ENCODE results near the gene CCHCR1. TPM values are rescaled to one million over a fixed set of nuclear protein-coding genes. Genes with fewer than 3 reads are reported as not detected.

Gene CCHCR1
- total RNA-seq, 1 experiment from 2014 or later, result 31.3 TPM

GRCh38 chr6:31113861-31114540 is 43.6 kb downstream of the CCHCR1 start:
- intact Hi-C loops (cut with micrococcal nuclease), result no loop called here
- H3K4me3 ChIP-seq (ENCODE audit: low read length), result no peak overlapping the region
- CTCF ChIA-PET, result interaction anchor here (0.6 to 1.4 kb wide), 4 partner anchors 12 to 272 kb away, joined by 3 to 5 read pairs (median 5); no protein-coding TSS in a partner anchor

GRCh38 chr6:31112478-31112877 is 45.1 kb downstream of the CCHCR1 start, which contains the start of gene C6orf15:
Gene C6orf15 (minus strand): TSS chr6:31112575. CDS start chr6:31112555, 20 bp downstream.
- H3F3A ChIP-seq (ENCODE audit: low read length, unreplicated experiment), result no peaks in the 10 kb centered on the region
- no peaks in the 10 kb centered on the region for H3K9me3 ChIP-seq (ENCODE audit: low read length)
- H3K4me2 ChIP-seq (ENCODE audit: low read length), result no peak within 1 kb of the TSS
- intact Hi-C loops (cut with micrococcal nuclease), result no loop called here
- no peak for TF ChIP-seq CTCF (conservative IDR thresholded peaks at IDR 0.05; ENCODE audit: low read depth, low read length)
- TF ChIP-seq EZH2phosphoT487 (IDR thresholded peaks at IDR 0.05; ENCODE audit: borderline replicate concordance, low read length), result no peak
- no peak for TF ChIP-seq EZH2 (IDR thresholded peaks at IDR 0.05; ENCODE audit: low read length, unreplicated experiment)
- H4K20me1 ChIP-seq (ENCODE audit: low read length), result no peaks in the 10 kb centered on the region
- ChIA-PET CTCF (no interaction called here), POLR2A (ENCODE audit: unreplicated experiment) (no interaction called here)
- H2AFZ ChIP-seq (ENCODE audit: low read length), result no peak within 1 kb of the TSS
- H3K36me3 ChIP-seq (ENCODE audit: low read depth, low read length), result no peaks in the 10 kb centered on the region
- no peak within 1 kb of the TSS for H3K9ac ChIP-seq (ENCODE audit: low read length)
- peaks cover 36% of the 10 kb centered on the region for H3K4me1 ChIP-seq (ENCODE audit: insufficient read depth, low read length)
- H3K79me2 ChIP-seq (ENCODE audit: low read length), result peaks cover 26% of the 10 kb centered on the region
- ATAC-seq, result no peak
- no TSS peak for BruUV-seq (replicated peaks)
- H3K4me3 ChIP-seq (ENCODE audit: low read length), result no peak within 1 kb of the TSS
- peak; percentile 39 for DNase-seq
- no peaks in the 10 kb centered on the region for H3K9me2 ChIP-seq (replicated peaks; ENCODE audit: low read length)
- no peaks in the 10 kb centered on the region for H3K27me3 ChIP-seq (ENCODE audit: low read length)
- H3K27ac ChIP-seq (ENCODE audit: low read length), result no peak within 1 kb of the TSS

More at GRCh38 chr6:31113861-31114540, 43.6 kb downstream of the CCHCR1 start:
- peaks cover 36% of the 10 kb centered on the region for H3K4me1 ChIP-seq (ENCODE audit: insufficient read depth, low read length)
- peaks cover 26% of the 10 kb centered on the region for H3K79me2 ChIP-seq (ENCODE audit: low read length)
- H3K9ac ChIP-seq (ENCODE audit: low read length), result no peak overlapping the region
- TF ChIP-seq CTCF (conservative IDR thresholded peaks at IDR 0.05; ENCODE audit: low read depth, low read length) (no peak), EZH2 (IDR thresholded peaks at IDR 0.05; ENCODE audit: low read length, unreplicated experiment) (no peak), EZH2phosphoT487 (IDR thresholded peaks at IDR 0.05; ENCODE audit: borderline replicate concordance, low read length) (no peak)
- peak; percentile 18; the same call in 1 of the 2 replicates for ATAC-seq
- H3K9me3 ChIP-seq (ENCODE audit: low read length), result no peaks in the 10 kb centered on the region
- no peaks in the 10 kb centered on the region for H3K36me3 ChIP-seq (ENCODE audit: low read depth, low read length)
- POLR2A ChIA-PET (ENCODE audit: unreplicated experiment), result interaction anchor here (0.6 kb wide), 1 partner anchor 246 kb away, joined by 3 read pairs; no protein-coding TSS in a partner anchor
- no peak overlapping the region; the same call in 1 of the 2 replicates for H2AFZ ChIP-seq (ENCODE audit: low read length)
- no TSS peak for BruUV-seq (replicated peaks)
- no peaks in the 10 kb centered on the region for H4K20me1 ChIP-seq (ENCODE audit: low read length)
- H3K9me2 ChIP-seq (replicated peaks; ENCODE audit: low read length), result no peaks in the 10 kb centered on the region
- H3F3A ChIP-seq (ENCODE audit: low read length, unreplicated experiment), result no peaks in the 10 kb centered on the region
- DNase-seq, result no peak
- H3K4me2 ChIP-seq (ENCODE audit: low read length), result peak overlapping the region; percentile 84
- no peaks in the 10 kb centered on the region for H3K27me3 ChIP-seq (ENCODE audit: low read length)
- peak overlapping the region; percentile 90 for H3K27ac ChIP-seq (ENCODE audit: low read length)

GRCh38 chr6:31111712-31112111 is 45.9 kb downstream of the CCHCR1 start:
- POLR2A ChIA-PET (ENCODE audit: unreplicated experiment), result no interaction called here
- BruUV-seq (replicated peaks), result no TSS peak
- H3K9me3 ChIP-seq (ENCODE audit: low read length), result no peaks in the 10 kb centered on the region
- no peak overlapping the region for H3K9ac ChIP-seq (ENCODE audit: low read length)
- H3K9me2 ChIP-seq (replicated peaks; ENCODE audit: low read length), result no peaks in the 10 kb centered on the region
- peaks cover 36% of the 10 kb centered on the region for H3K4me1 ChIP-seq (ENCODE audit: insufficient read depth, low read length)
- no peak overlapping the region for H3K27ac ChIP-seq (ENCODE audit: low read length)
- H3K36me3 ChIP-seq (ENCODE audit: low read depth, low read length), result no peaks in the 10 kb centered on the region
- H2AFZ ChIP-seq (ENCODE audit: low read length), result no peak overlapping the region
- intact Hi-C loops (cut with micrococcal nuclease), result no loop called here
- ATAC-seq (no peak), DNase-seq (no peak)
- peaks cover 18% of the 10 kb centered on the region for H3K79me2 ChIP-seq (ENCODE audit: low read length)
- no peak overlapping the region for H3K4me3 ChIP-seq (ENCODE audit: low read length)
- no peaks in the 10 kb centered on the region for H3F3A ChIP-seq (ENCODE audit: low read length, unreplicated experiment)
- TF ChIP-seq CTCF (conservative IDR thresholded peaks at IDR 0.05; ENCODE audit: low read depth, low read length) (no peak), EZH2 (IDR thresholded peaks at IDR 0.05; ENCODE audit: low read length, unreplicated experiment) (no peak), EZH2phosphoT487 (IDR thresholded peaks at IDR 0.05; ENCODE audit: borderline replicate concordance, low read length) (no peak)
- no peaks in the 10 kb centered on the region for H4K20me1 ChIP-seq (ENCODE audit: low read length)
- H3K27me3 ChIP-seq (ENCODE audit: low read length), result no peaks in the 10 kb centered on the region
- no peak overlapping the region for H3K4me2 ChIP-seq (ENCODE audit: low read length)
- CTCF ChIA-PET, result no interaction called here
